HG03095 (cell line): ENCODE data around the gene CDK5R1.
"Not testable (repeated sequence)": the region's sequence is repeated elsewhere in the genome, so short reads cannot be mapped to it uniquely, and the experiment has no call there.

Source experiments
- ATAC-seq: cut with Tn5 transposase; IDR thresholded peaks from one replicate; pipeline ENCODE4 v1.9.1; 2021; ENCODE audit warnings: moderate library complexity; ENCODE audit not compliant: unreplicated experiment

Gene CDK5R1

DNA sequence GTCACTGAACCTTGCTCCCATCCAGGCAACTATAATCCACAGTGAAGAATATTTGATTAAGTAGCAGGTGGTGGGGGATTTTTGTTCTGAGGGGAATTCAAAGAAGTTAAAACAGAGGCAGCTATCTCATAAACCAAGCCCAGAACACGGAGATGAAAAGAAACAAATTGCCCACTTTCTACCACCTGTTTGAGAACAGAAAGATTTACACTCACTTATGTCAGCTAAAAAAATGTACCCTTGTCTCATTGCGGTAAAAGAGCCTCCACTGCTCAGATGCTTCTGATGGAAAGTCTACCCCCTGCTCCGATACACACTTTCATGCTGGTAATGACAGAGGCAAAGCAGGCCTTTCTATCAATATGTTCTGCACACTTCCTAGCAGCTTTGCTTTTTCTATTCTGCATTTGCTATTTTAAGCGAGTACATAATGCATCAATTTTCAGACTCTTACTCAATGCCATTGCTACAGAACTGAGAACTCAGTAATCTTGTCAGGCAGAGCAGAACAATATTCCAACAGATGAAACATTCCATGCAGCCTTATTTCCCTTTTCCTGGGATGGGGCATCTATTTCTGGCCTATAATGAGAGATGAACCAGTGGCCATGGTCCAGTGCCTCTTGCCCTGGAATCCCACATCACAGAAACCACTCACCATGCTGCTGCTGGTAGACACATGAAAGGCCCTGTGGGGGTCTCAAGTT, 29.0 kb downstream of the CDK5R1 start:
- ATAC-seq: no peak

GRCh38 chr17:32516450-32516849, 29.7 kb downstream of the CDK5R1 start:
- no peak for ATAC-seq

- no peak for ATAC-seq
Measured at GRCh38 chr17:32516940-32517701, 30.3 kb downstream of the CDK5R1 start.

DNA sequence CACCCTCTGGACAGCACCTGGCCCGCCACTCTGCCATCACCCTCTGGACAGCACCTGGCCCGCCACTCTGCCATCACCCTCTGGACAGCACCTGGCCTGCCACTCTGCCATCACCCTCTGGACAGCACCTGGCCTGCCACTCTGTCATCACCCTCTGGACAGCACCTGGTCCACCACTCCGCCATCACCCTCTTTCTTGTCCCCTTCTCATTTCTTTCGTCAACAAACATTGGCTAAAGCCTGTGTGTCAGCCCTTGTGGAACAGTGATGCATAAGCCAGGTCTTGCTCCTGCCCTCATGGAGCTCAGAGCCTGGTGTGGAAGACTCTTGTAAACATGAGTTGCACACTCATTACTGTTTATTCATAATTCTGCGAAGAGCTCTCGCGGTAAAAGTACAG, 31.2 kb downstream of the CDK5R1 start:
- ATAC-seq: no peak

DNA sequence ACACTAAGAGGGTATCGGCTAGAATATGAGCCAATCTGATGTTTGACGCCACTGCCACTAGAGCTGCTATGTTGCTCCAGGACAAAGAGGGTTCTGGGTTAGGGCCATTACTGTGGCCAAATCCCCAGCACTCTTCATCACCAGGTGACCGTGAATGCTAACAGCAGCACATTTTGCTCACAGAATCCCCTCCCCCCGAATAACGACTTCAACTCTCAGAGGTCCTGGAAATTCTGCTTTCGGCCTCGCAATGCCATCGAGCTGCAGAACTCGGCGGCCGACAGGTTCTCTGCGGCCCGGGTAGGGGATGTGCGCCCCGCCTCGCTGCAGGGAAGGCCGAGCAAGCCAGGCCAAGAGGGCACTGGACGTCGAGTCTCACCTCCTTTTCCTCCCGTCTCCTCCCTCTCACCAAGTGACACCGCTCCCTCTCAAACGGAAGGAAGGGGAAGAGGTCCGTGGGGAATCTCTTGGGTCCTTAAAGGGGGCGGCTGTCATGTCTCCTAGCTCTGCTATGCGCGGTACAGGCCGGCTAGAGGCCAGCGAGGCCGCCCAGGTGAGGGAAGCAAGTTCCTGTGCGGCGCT, 31.9 kb downstream of the CDK5R1 start:
- no peak for ATAC-seq

DNA sequence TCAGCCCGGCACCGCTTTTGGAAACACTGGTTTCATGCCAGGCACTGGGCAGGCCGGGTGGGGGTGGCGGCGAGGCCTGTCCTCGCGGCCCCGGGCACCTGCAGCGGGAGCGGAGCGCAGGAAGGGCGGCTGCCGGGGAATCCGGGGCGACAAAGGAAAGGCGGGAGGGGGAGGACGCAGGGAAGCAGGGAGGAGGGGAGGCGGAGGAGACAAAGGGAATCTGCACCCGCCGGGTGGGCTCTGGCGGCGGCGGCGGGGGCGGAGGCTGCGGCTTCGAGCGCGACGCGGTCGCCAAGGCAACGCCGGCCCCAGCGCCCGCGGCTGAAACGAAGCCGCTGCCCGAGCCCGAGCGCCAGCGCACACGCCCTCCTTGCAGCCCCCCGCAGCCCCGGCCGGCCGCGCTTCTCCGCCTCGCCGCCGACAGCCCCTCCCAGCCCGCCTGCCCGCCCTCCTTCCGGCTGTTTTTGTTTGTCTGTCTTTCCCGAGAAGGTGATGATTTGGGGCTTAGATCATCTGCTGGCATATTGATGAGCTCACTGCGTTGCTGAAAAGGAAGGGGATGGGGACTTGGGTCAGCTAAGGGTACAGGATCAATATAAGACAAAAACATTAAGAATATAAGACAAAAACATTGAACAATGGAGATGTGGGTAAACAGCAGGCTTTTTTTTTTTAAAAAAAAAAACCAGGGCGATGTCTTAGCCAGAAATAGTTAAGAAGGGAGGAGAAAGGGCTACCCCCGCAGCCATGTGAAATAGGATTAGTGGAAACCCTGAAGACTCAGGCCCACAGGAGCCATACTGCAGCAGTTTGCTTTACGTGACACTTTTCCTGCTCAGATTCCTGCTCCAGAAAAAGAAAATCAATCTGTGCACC, 32.7 kb downstream of the CDK5R1 start:
- ATAC-seq: no peak

- no peak for ATAC-seq
Measured at GRCh38 chr17:32520104-32520701, 33.4 kb downstream of the CDK5R1 start.

DNA sequence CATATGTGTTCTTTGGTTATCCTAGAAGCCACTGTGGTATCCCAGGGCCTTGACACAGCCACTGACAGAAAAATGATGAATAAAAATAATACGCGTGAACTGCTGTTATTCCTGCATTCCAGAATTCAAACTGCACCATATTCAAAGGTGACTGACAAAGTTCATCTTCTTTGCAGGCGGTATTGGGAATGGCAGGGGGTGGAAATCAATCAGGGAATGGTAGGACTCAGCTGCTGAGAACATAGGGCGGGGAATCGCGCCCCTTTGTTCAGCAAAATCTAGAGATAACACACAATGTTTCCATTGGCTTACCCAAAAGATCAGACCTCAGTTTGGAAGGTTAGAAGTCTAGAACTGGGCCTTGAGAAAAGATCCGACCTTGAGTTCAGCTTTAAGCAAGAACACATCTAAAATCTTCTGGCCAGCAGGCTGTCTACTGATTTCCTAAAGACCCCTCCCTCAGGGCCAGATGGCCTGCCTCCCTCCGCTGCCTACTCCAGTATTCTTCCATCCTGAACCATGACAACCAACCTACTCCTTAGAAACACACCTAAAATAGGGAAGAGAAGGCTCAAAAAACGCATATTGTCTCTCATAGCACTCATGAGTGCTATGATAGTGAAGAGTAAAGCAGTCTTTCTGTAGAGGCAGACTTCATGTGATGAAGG, 34.1 kb downstream of the CDK5R1 start:
- no peak for ATAC-seq

- peak; percentile 39 for ATAC-seq
Measured at GRCh38 chr17:32523017-32523680, 36.4 kb downstream of the CDK5R1 start.

- ATAC-seq: peak; percentile 34
Measured at GRCh38 chr17:32523827-32524552, 37.2 kb downstream of the CDK5R1 start.

- not testable (repeated sequence) for ATAC-seq
Measured at GRCh38 chr17:32524553-32524880, 37.7 kb downstream of the CDK5R1 start.

- no peak for ATAC-seq
Measured at GRCh38 chr17:32525122-32525521, 38.3 kb downstream of the CDK5R1 start.

DNA sequence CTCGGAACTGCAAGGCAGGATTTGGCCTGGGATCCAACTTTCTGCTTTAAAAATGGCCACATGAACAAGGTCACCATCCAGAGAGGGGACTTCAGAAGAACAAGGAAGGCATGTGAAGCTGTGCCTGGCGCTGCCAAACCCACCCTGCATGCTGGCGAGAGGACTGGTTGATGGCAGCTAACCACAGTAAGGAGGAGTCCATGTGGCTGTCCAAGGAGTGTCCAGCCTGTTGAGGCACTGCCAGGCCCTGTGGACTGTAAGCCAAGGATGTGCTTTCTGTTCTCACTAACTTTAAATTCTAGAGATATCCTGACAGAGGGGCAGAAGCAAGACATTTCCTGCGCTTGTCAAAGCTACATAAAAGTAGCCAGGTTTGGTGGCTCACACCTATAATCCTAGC, 40.4 kb downstream of the CDK5R1 start:
- no peak for ATAC-seq

GRCh38 chr17:32528825-32529224, 42.0 kb downstream of the CDK5R1 start:
- ATAC-seq: no peak

- ATAC-seq: no peak
Measured at GRCh38 chr17:32529604-32530003, 42.8 kb downstream of the CDK5R1 start.

GRCh38 chr17:32533296-32533695, 46.5 kb downstream of the CDK5R1 start:
- no peak for ATAC-seq

DNA sequence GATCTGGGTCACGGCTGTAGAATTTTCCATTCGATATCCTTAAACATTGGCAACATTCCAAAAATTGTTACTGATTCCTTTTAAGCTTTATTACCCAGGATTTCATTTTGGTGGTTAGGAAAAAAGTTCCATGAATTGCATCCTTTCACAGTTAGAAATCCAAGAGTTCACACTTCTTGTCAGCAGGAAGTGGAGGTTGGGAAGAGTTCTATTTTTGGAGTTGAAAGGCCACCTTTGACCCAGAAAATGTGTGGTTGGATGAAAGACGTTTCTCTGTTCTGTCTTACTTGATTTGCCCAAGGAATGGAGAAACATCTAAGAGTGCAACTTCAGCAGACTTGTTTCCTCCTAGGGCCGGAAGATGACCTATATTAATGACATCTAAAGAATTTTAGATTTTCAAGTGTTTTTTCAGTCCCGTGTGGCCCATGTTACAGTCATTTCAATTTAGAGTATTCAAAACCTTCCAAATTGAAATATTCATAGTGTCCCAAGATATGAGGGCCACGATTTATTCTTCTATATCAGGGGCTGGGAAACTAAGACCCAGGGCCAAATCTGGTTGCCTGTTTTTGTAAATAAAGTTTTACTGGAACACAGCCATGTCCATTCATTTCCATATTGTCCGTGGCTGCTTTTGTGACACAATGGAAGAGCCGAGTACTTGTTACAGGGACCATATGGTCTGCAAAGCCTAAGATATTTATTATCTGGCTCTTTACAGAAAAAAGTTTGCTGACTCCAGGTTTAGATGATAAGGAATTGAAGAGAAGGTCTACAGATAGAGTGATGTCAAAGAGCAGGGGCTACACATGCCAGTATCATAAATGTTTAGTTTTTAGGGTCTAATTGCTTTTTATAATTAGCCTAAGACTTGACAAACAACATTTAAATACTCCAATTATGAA, 50.2 kb downstream of the CDK5R1 start:
- ATAC-seq: no peak
